ENCODE data around the gene SYNDIG1.

The SYNDIG1 gene

DNA sequence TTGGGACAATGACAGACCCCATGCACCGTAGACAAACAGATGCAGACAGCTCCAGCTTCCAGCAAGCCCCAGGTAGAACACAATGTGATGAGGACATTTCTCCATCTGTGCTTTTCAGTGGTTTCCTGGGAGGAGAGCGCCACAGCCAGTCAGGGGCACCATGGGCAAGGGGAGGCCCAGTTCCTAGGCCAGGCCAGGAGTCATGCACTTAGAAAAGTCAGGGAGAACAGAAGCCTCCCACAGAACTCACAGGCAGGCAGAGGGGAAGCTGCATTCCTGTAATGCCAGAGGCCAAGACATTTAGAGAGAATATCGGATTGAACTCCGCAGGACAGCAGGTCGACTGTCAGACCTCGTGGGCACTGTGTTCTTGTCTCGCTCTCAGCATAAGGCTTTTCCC, 9.2 kb downstream of the SYNDIG1 start:
- no peak for DNase-seq
- H2AK5ac ChIP-seq (ENCODE audit: low read length, severe bottlenecking) = no peak overlapping the region
- H3K9me3 ChIP-seq (ENCODE audit: control insufficient read depth, low read length) = no peaks in the 10 kb centered on the region
- no peak overlapping the region for H3K18ac ChIP-seq (ENCODE audit: low read depth in 1 of 2, low read length in 2 of 2)
- no peak overlapping the region for H2AFZ ChIP-seq (ENCODE audit: low read depth, low read length)
- no peak overlapping the region for H2BK5ac ChIP-seq (ENCODE audit: low read depth, low read length, poor library complexity, severe bottlenecking)
- no peak overlapping the region for H4K8ac ChIP-seq (ENCODE audit: low read length)
- no peak overlapping the region for H3K14ac ChIP-seq (ENCODE audit: low read length in 2 of 2)
- H3K79me1 ChIP-seq (replicated peaks; ENCODE audit: low read length, poor library complexity, severe bottlenecking) = peaks cover 2% of the 10 kb centered on the region
- 88% methylated on average over 7 of the region's 7 CpGs for WGBS
- H3K4me1 ChIP-seq (ENCODE audit: control insufficient read depth, insufficient read depth, low read depth, low read length) = peaks cover 4% of the 10 kb centered on the region
- no peak overlapping the region for H2BK12ac ChIP-seq (ENCODE audit: low read length in 2 of 2)
- H2BK15ac ChIP-seq (ENCODE audit: low read depth, poor library complexity, severe bottlenecking) = no peak overlapping the region
- H3K4me2 ChIP-seq (ENCODE audit: low read length, poor library complexity, severe bottlenecking) = no peak overlapping the region
- H3K9ac ChIP-seq (ENCODE audit: low read length) = no peak overlapping the region
- H2BK120ac ChIP-seq (ENCODE audit: low read depth, low read length) = no peak overlapping the region
- no peak overlapping the region for H3K27ac ChIP-seq (ENCODE audit: low read length, poor library complexity, severe bottlenecking)
- H3K4ac ChIP-seq (ENCODE audit: low read depth in 1 of 2, low read length in 2 of 2) = no peak overlapping the region
- H3K4me3 ChIP-seq (ENCODE audit: insufficient read depth in 1 of 2, low read depth in 1 of 2, low read length in 2 of 2) = no peak overlapping the region
- H4K91ac ChIP-seq (ENCODE audit: low read length) = no peak overlapping the region
- H3K27me3 ChIP-seq (ENCODE audit: control insufficient read depth in 1 of 2, insufficient read depth in 1 of 2, low read length in 2 of 2) = peaks cover 20 to 35% of the 10 kb centered on the region in 2 experiments
- no peaks in the 10 kb centered on the region for H3K36me3 ChIP-seq (ENCODE audit: control insufficient read depth in 1 of 2, insufficient read depth in 2 of 2, low read depth in 1 of 2, low read length in 2 of 2)
- H3K23ac ChIP-seq (ENCODE audit: low read length in 2 of 2) = no peak overlapping the region

DNA sequence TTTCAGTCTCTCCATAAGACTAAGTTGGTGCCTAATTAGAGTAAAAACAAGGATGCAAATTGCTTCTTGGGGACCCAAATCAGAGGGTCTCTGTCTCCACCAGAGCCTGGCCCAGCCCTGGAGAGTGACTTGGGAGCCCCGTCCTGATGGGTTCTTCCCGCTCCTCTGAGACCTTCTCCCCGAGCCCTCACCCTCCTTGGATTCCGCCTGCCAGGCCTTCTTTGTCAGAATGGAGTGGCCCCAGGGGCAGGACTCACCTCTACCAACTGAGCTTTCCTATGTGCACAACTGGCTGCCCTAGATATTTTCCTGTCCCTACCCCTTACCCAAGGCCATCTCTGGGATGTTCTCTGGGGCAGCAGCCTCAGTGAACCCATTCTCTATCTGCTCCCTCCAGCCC, 9.7 kb downstream of the SYNDIG1 start:
- H2BK5ac ChIP-seq (ENCODE audit: low read depth, low read length, poor library complexity, severe bottlenecking) = no peak overlapping the region
- H3K14ac ChIP-seq (ENCODE audit: low read length in 2 of 2) = no peak overlapping the region
- H3K27me3 ChIP-seq (ENCODE audit: control insufficient read depth in 1 of 2, insufficient read depth in 1 of 2, low read length in 2 of 2) = peaks cover 20 to 34% of the 10 kb centered on the region in 2 experiments
- H3K4me1 ChIP-seq (ENCODE audit: control insufficient read depth, insufficient read depth, low read depth, low read length) = peaks cover 4% of the 10 kb centered on the region
- H4K91ac ChIP-seq (ENCODE audit: low read length) = no peak overlapping the region
- H3K4ac ChIP-seq (ENCODE audit: low read depth in 1 of 2, low read length in 2 of 2) = no peak overlapping the region
- no peak overlapping the region for H4K8ac ChIP-seq (ENCODE audit: low read length)
- no peak overlapping the region for H3K4me3 ChIP-seq (ENCODE audit: insufficient read depth in 1 of 2, low read depth in 1 of 2, low read length in 2 of 2)
- H3K23ac ChIP-seq (ENCODE audit: low read length in 2 of 2) = no peak overlapping the region
- peaks cover 2% of the 10 kb centered on the region for H3K79me1 ChIP-seq (replicated peaks; ENCODE audit: low read length, poor library complexity, severe bottlenecking)
- no peak overlapping the region for H3K18ac ChIP-seq (ENCODE audit: low read depth in 1 of 2, low read length in 2 of 2)
- H2BK120ac ChIP-seq (ENCODE audit: low read depth, low read length) = no peak overlapping the region
- H2BK12ac ChIP-seq (ENCODE audit: low read length in 2 of 2) = no peak overlapping the region
- H2AK5ac ChIP-seq (ENCODE audit: low read length, severe bottlenecking) = no peak overlapping the region
- H3K27ac ChIP-seq (ENCODE audit: low read length, poor library complexity, severe bottlenecking) = no peak overlapping the region
- no peak overlapping the region for H2BK15ac ChIP-seq (ENCODE audit: low read depth, poor library complexity, severe bottlenecking)
- H2AFZ ChIP-seq (ENCODE audit: low read depth, low read length) = no peak overlapping the region
- H3K4me2 ChIP-seq (ENCODE audit: low read length, poor library complexity, severe bottlenecking) = no peak overlapping the region
- 92% methylated on average over 4 of the region's 4 CpGs for WGBS
- no peaks in the 10 kb centered on the region for H3K36me3 ChIP-seq (ENCODE audit: control insufficient read depth in 1 of 2, insufficient read depth in 2 of 2, low read depth in 1 of 2, low read length in 2 of 2)
- H3K9me3 ChIP-seq (ENCODE audit: control insufficient read depth, low read length) = no peaks in the 10 kb centered on the region
- no peak overlapping the region for H3K9ac ChIP-seq (ENCODE audit: low read length)
- no peak for DNase-seq

DNA sequence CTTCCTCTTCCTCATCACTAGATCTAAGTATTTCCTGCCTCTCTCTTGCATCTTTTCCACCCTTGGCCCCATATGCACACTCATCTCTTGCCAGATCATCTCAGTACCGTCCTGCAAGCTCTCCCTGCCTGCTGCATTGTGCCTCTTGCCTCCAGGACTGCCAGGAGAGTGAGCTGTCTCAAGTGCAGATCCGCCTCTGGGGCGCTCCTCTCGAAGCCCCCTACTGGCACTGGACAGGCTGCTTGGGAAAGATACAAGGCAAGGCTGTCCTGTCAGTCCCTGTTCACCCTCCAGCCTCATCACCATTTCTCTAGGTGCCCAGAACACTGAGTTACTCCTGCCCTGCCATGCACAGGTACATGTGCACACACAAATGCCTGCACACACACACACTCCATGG, 10.2 kb downstream of the SYNDIG1 start:
- Histone ChIP-seq H2BK5ac (ENCODE audit: low read depth, low read length, poor library complexity, severe bottlenecking) (no peak overlapping the region), H3K18ac (ENCODE audit: low read depth in 1 of 2, low read length in 2 of 2) (no peak overlapping the region), H3K27ac (ENCODE audit: low read length, poor library complexity, severe bottlenecking) (no peak overlapping the region), H4K91ac (ENCODE audit: low read length) (no peak overlapping the region), H3K14ac (ENCODE audit: low read length in 2 of 2) (no peak overlapping the region), H3K79me1 (replicated peaks; ENCODE audit: low read length, poor library complexity, severe bottlenecking) (peaks cover 2% of the 10 kb centered on the region), H2AFZ (ENCODE audit: low read depth, low read length) (no peak overlapping the region), H2BK15ac (ENCODE audit: low read depth, poor library complexity, severe bottlenecking) (no peak overlapping the region), H3K4me2 (ENCODE audit: low read length, poor library complexity, severe bottlenecking) (no peak overlapping the region), H3K4ac (ENCODE audit: low read depth in 1 of 2, low read length in 2 of 2) (no peak overlapping the region), H2BK12ac (ENCODE audit: low read length in 2 of 2) (no peak overlapping the region), H3K4me1 (ENCODE audit: control insufficient read depth, insufficient read depth, low read depth, low read length) (peaks cover 4% of the 10 kb centered on the region), H3K9me3 (ENCODE audit: control insufficient read depth, low read length) (no peaks in the 10 kb centered on the region), H3K9ac (ENCODE audit: low read length) (no peak overlapping the region), H3K27me3 (ENCODE audit: control insufficient read depth in 1 of 2, insufficient read depth in 1 of 2, low read length in 2 of 2) (peaks cover 20 to 34% of the 10 kb centered on the region in 2 experiments), H3K23ac (ENCODE audit: low read length in 2 of 2) (no peak overlapping the region), H3K36me3 (ENCODE audit: control insufficient read depth in 1 of 2, insufficient read depth in 2 of 2, low read depth in 1 of 2, low read length in 2 of 2) (no peaks in the 10 kb centered on the region), H2AK5ac (ENCODE audit: low read length, severe bottlenecking) (no peak overlapping the region), H4K8ac (ENCODE audit: low read length) (no peak overlapping the region), H3K4me3 (ENCODE audit: insufficient read depth in 1 of 2, low read depth in 1 of 2, low read length in 2 of 2) (no peak overlapping the region), H2BK120ac (ENCODE audit: low read depth, low read length) (no peak overlapping the region)
- no peak for DNase-seq
- 60% methylated on average over 4 of the region's 4 CpGs for WGBS

DNA sequence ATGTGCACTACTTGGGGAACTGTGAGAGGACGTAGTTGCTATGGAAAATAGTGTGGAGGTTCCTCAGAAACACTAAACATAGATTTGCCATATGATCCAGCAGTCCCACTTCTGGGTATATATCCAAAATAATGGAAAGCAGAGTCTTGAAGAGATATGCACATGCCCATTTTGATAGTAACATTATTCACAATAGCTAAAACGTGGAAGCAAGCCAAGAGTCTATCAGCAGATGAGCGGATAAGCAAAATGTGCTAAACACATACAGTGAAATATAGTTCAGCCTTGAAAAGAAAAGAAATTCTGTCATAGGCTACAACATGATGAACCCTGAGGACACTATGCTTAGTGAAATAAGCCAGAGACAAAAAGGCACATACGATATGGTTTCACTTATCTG, 11.1 kb downstream of the SYNDIG1 start:
- no peak overlapping the region for H2BK120ac ChIP-seq (ENCODE audit: low read depth, low read length)
- H3K4me2 ChIP-seq (ENCODE audit: low read length, poor library complexity, severe bottlenecking) = no peak overlapping the region
- no peak overlapping the region for H3K18ac ChIP-seq (ENCODE audit: low read depth in 1 of 2, low read length in 2 of 2)
- DNase-seq = no peak
- no peak overlapping the region for H2BK12ac ChIP-seq (ENCODE audit: low read length in 2 of 2)
- H3K9ac ChIP-seq (ENCODE audit: low read length) = no peak overlapping the region
- no peak overlapping the region for H2AFZ ChIP-seq (ENCODE audit: low read depth, low read length)
- H3K36me3 ChIP-seq (ENCODE audit: control insufficient read depth in 1 of 2, insufficient read depth in 2 of 2, low read depth in 1 of 2, low read length in 2 of 2) = no peaks in the 10 kb centered on the region
- H3K4me1 ChIP-seq (ENCODE audit: control insufficient read depth, insufficient read depth, low read depth, low read length) = peaks cover 4% of the 10 kb centered on the region
- 67% methylated on average over 4 of the region's 4 CpGs for WGBS
- no peak overlapping the region for H3K23ac ChIP-seq (ENCODE audit: low read length in 2 of 2)
- no peak overlapping the region for H3K14ac ChIP-seq (ENCODE audit: low read length in 2 of 2)
- no peak overlapping the region for H3K27ac ChIP-seq (ENCODE audit: low read length, poor library complexity, severe bottlenecking)
- no peaks in the 10 kb centered on the region for H3K9me3 ChIP-seq (ENCODE audit: control insufficient read depth, low read length)
- no peak overlapping the region for H4K91ac ChIP-seq (ENCODE audit: low read length)
- no peak overlapping the region for H2AK5ac ChIP-seq (ENCODE audit: low read length, severe bottlenecking)
- H3K27me3 ChIP-seq (ENCODE audit: control insufficient read depth in 1 of 2, insufficient read depth in 1 of 2, low read length in 2 of 2) = peaks cover 20 to 28% of the 10 kb centered on the region in 2 experiments
- H4K8ac ChIP-seq (ENCODE audit: low read length) = no peak overlapping the region
- no peak overlapping the region for H2BK15ac ChIP-seq (ENCODE audit: low read depth, poor library complexity, severe bottlenecking)
- no peak overlapping the region for H2BK5ac ChIP-seq (ENCODE audit: low read depth, low read length, poor library complexity, severe bottlenecking)
- no peak overlapping the region for H3K4ac ChIP-seq (ENCODE audit: low read depth in 1 of 2, low read length in 2 of 2)
- H3K4me3 ChIP-seq (ENCODE audit: insufficient read depth in 1 of 2, low read depth in 1 of 2, low read length in 2 of 2) = no peak overlapping the region
- H3K79me1 ChIP-seq (replicated peaks; ENCODE audit: low read length, poor library complexity, severe bottlenecking) = peaks cover 2% of the 10 kb centered on the region
